SK-N-MC (cell line): ENCODE measurements around the gene TOP3B.

ENCODE experiments used
- EZH2 ChIP-seq: fragments of 200-600 bp; sonication (generic); IDR thresholded peaks from one replicate; pipeline ENCODE4 v1.6.1; 2017; ENCODE audit warnings: antibody characterized with exemption
- FOXP2 ChIP-seq: optimal IDR thresholded peaks from 2 replicates; pipeline ENCODE3; 2011; ENCODE audit warnings: mild to moderate bottlenecking, moderate library complexity; ENCODE audit not compliant: insufficient read depth; ENCODE audit errors: extremely low read length, control extremely low read depth

GRCh38 chr22:21964918-21965484 is 17.6 kb downstream of the TOP3B start:
- TF ChIP-seq EZH2 = no peak
- no peak for TF ChIP-seq FOXP2
